ENCODE results near the gene RAB40C. TPM values are rescaled to one million over a fixed set of nuclear protein-coding genes. Genes with fewer than 3 reads are reported as not detected.

RAB40C gene
- total RNA-seq, 1 experiment from 2014 or later, result 15.2 TPM

- DNase-seq (ENCODE audit: low read depth), result no peak
Measured at GRCh38 chr16:558298-559020, 31.4 kb upstream of the RAB40C start.

GRCh38 chr16:559021-559380, 30.9 kb upstream of the RAB40C start:
- no peak for DNase-seq (ENCODE audit: low read depth)

GRCh38 chr16:559411-560203, 30.3 kb upstream of the RAB40C start:
- no peak for DNase-seq (ENCODE audit: low read depth)

GRCh38 chr16:560204-560700, 29.6 kb upstream of the RAB40C start, which contains the start of gene PRR35:
TSS of gene PRR35 (plus strand) at chr16:560394. CDS start at chr16:563295, 2,901 bp downstream.
- DNase-seq (ENCODE audit: low read depth), result no peak

- no peak for DNase-seq (ENCODE audit: low read depth)
Measured at GRCh38 chr16:560701-561412, 29.0 kb upstream of the RAB40C start.

- no peak for DNase-seq (ENCODE audit: low read depth)
Measured at GRCh38 chr16:561413-561794, 28.5 kb upstream of the RAB40C start.

GRCh38 chr16:561957-562938, 27.6 kb upstream of the RAB40C start:
- DNase-seq (ENCODE audit: low read depth), result no peak

- no peak for DNase-seq (ENCODE audit: low read depth)
Measured at GRCh38 chr16:563072-563644, 26.7 kb upstream of the RAB40C start.

- DNase-seq (ENCODE audit: low read depth), result no peak
Measured at GRCh38 chr16:564690-565418, 25.0 kb upstream of the RAB40C start.

- DNase-seq (ENCODE audit: low read depth), result no peak
Measured at GRCh38 chr16:565419-566330, 24.2 kb upstream of the RAB40C start.

GRCh38 chr16:566475-567372, 23.1 kb upstream of the RAB40C start, which contains the start of gene NHLRC4:
TSS of gene NHLRC4 (plus strand) at chr16:567005. CDS start at chr16:568048, 1,043 bp downstream.
- peak; percentile 48 for DNase-seq (ENCODE audit: low read depth)

GRCh38 chr16:567373-568256, 22.3 kb upstream of the RAB40C start:
- DNase-seq (ENCODE audit: low read depth), result no peak

GRCh38 chr16:568401-569258, 21.2 kb upstream of the RAB40C start:
- no peak for DNase-seq (ENCODE audit: low read depth)

GRCh38 chr16:569445-570254, 20.2 kb upstream of the RAB40C start, which contains the start of gene PIGQ:
TSS of gene PIGQ (plus strand) at chr16:569968. CDS start at chr16:574075, 4,107 bp downstream.
- peak; percentile 34 for DNase-seq (ENCODE audit: low read depth)

All from HT1080 (cell line).